HepG2 (cell line): ENCODE measurements around the gene KCNB1.

Experiments
- CTCF ChIP-seq: sonication (generic); formaldehyde crosslinking; IDR thresholded peaks from 2 replicates; pipeline ENCODE4 v1.5.0; 2020; ENCODE audit warnings: mild to moderate bottlenecking, missing genetic modification reagents, moderate library complexity
- E2F1 ChIP-seq: sonication (generic); formaldehyde crosslinking; IDR thresholded peaks from 2 replicates; pipeline ENCODE4 v1.5.0; 2020; ENCODE audit warnings: missing genetic modification reagents
- FOXJ3 ChIP-seq: sonication (generic); formaldehyde crosslinking; IDR thresholded peaks from 2 replicates; pipeline ENCODE4 v1.4.0; 2020; ENCODE audit warnings: missing genetic modification reagents, mild to moderate bottlenecking, borderline replicate concordance
- LBX2 ChIP-seq: sonication (generic); formaldehyde crosslinking; IDR thresholded peaks from 2 replicates; pipeline ENCODE4 v1.5.0; 2020; ENCODE audit warnings: missing genetic modification reagents, mild to moderate bottlenecking, borderline replicate concordance
- MAX ChIP-seq: IDR thresholded peaks from 2 replicates; pipeline ENCODE4 v1.6.1; 2012; ENCODE audit warnings: inconsistent platforms
- MXI1 ChIP-seq: IDR thresholded peaks from 3 replicates; pipeline ENCODE4 v1.6.1; 2012; ENCODE audit warnings: low read depth, low read length, inconsistent platforms, borderline replicate concordance
- NBN ChIP-seq: fragments of 450-650 bp; conservative IDR thresholded peaks from 2 replicates; pipeline ENCODE4 v1.6.1; 2017
- POLR2A ChIP-seq, 2 experiments: IDR thresholded peaks; 2 replicates each; pipeline ENCODE4 v1.6.1; 2011; ENCODE audit warnings: low read depth in 2 of 2, low read length in 2 of 2, mild to moderate bottlenecking in 1 of 2, moderate library complexity in 1 of 2; ENCODE audit not compliant: insufficient read depth in 1 of 2
- SOX5 ChIP-seq: IDR thresholded peaks from 2 replicates; pipeline ENCODE4 v1.6.1; 2016; ENCODE audit warnings: borderline replicate concordance
- ZBTB33 ChIP-seq: sonication (generic); formaldehyde crosslinking; IDR thresholded peaks from 2 replicates; pipeline ENCODE4 v1.4.0; 2020; ENCODE audit warnings: missing genetic modification reagents
- ZNF230 ChIP-seq: sonication (generic); formaldehyde crosslinking; IDR thresholded peaks from 2 replicates; pipeline ENCODE4 v1.4.0; 2020; ENCODE audit warnings: mild to moderate bottlenecking, missing genetic modification reagents
- ZNF878 ChIP-seq: sonication (generic); formaldehyde crosslinking; IDR thresholded peaks from 2 replicates; pipeline ENCODE4 v1.8.1; 2023; ENCODE audit warnings: mild to moderate bottlenecking, missing genetic modification reagents, moderate library complexity

GRCh38 chr20:49384437-49385434 lies 97.7 kb downstream of the KCNB1 start:
- TF ChIP-seq POLR2A (IDR thresholded peaks at IDR 0.05; ENCODE audit: insufficient read depth in 1 of 2, low read depth in 2 of 2, low read length in 2 of 2), result no peak
- no peak for TF ChIP-seq ZNF230 (CRISPR knock-in tag)
- peak; percentile 79 for TF ChIP-seq CTCF (CRISPR knock-in tag)
- TF ChIP-seq LBX2 (CRISPR knock-in tag), result no peak
- no peak for TF ChIP-seq ZNF878
- TF ChIP-seq NBN, result no peak
- TF ChIP-seq MAX, result no peak
- no peak for TF ChIP-seq FOXJ3 (CRISPR knock-in tag)
- no peak for TF ChIP-seq SOX5
- no peak for TF ChIP-seq MXI1
- no peak for TF ChIP-seq E2F1 (CRISPR knock-in tag)
- TF ChIP-seq ZBTB33 (CRISPR knock-in tag), result no peak
